ENCODE data around the gene CTNNBIP1. TPM values are rescaled to one million over a fixed set of nuclear protein-coding genes. Genes with fewer than 3 reads are reported as not detected.

CTNNBIP1 gene
- total RNA-seq = 10 to 100 TPM; 65.0 to 69.5 TPM
- 64.0 TPM for polyA plus RNA-seq (2013, experiment 1 of 2)
- 59.8 TPM for polyA plus RNA-seq (2013, experiment 2 of 2)
- long read RNA-seq, experiment 1, transcript CTNNBIP1-204 (5 exons, 1,206 nt) = major isoform, 35 of 60 reads
- long read RNA-seq, experiment 1, partial matches to known transcripts = 4 of 60 reads
- long read RNA-seq, experiment 1, other reads (novel, unspliced or antisense) = 21 of 60 reads
- long read RNA-seq, experiment 2, transcript CTNNBIP1-203 (6 exons, 3,000 nt) = minor isoform, 7 of 201 reads
- long read RNA-seq, experiment 2, transcript CTNNBIP1-204 (5 exons, 1,206 nt) = major isoform, 160 of 201 reads
- long read RNA-seq, experiment 2, partial matches to known transcripts = 3 of 201 reads
- long read RNA-seq, experiment 2, other reads (novel, unspliced or antisense) = 31 of 201 reads
- long read RNA-seq, experiment 3, partial matches to known transcripts = 2 of 18 reads
- long read RNA-seq, experiment 3, other reads (novel, unspliced or antisense) = 8 of 18 reads
- long read RNA-seq, experiment 4, partial matches to known transcripts = 22 of 28 reads
- long read RNA-seq, experiment 4, other reads (novel, unspliced or antisense) = 6 of 28 reads

- H3K4me3 ChIP-seq (ENCODE audit: low read length) = peak within 1 kb of the TSS; percentile 88
- no peaks in the 10 kb centered on the region for H3K27me3 ChIP-seq (ENCODE audit: control insufficient read depth, insufficient read depth, low read length, poor library complexity, severe bottlenecking)
- H3K9ac ChIP-seq (ENCODE audit: extremely low read depth, low read length, poor library complexity, severe bottlenecking) = peak within 1 kb of the TSS; percentile 63
- Mint-ChIP-seq H3K4me3 (peak within 1 kb of the TSS; percentile 94), H3K36me3 (ENCODE audit: low read depth) (no peaks in the 10 kb centered on the region), H3K4me1 (peaks cover 23% of the 10 kb centered on the region), H3K27ac (peak within 1 kb of the TSS; percentile 98), H3K27me3 (ENCODE audit: insufficient read depth) (no peaks in the 10 kb centered on the region), H3K9me3 (no peaks in the 10 kb centered on the region)
- no peaks in the 10 kb centered on the region for H3K36me3 ChIP-seq (ENCODE audit: control insufficient read depth, insufficient read depth, low read length)
- DNase-seq = no peak
- H3K27ac ChIP-seq (ENCODE audit: low read depth, low read length) = peak within 1 kb of the TSS; percentile 48
- WGBS, 2 experiments (ENCODE audit: insufficient coverage in 1 of 2, insufficient read length in 1 of 2) = 0% methylated on average over 1 to 55 of the region's 55 CpGs
- no peak for TF ChIP-seq CTCF (conservative IDR thresholded peaks at IDR 0.05)
- no peaks in the 10 kb centered on the region for H3K4me1 ChIP-seq (ENCODE audit: control insufficient read depth, insufficient read depth, low read length)
- H3K9me3 ChIP-seq (ENCODE audit: control insufficient read depth, low read length) = no peaks in the 10 kb centered on the region
Measured at GRCh38 chr1:9910076-9910422, at the start of gene CTNNBIP1. Gene CTNNBIP1 (minus strand): TSS chr1:9910269. CDS start chr1:9872064, 38,205 bp downstream.

- Histone ChIP-seq H3K9ac (ENCODE audit: extremely low read depth, low read length, poor library complexity, severe bottlenecking) (no peak overlapping the region), H3K4me1 (ENCODE audit: control insufficient read depth, insufficient read depth, low read length) (no peaks in the 10 kb centered on the region), H3K36me3 (ENCODE audit: control insufficient read depth, insufficient read depth, low read length) (no peaks in the 10 kb centered on the region), H3K27me3 (ENCODE audit: control insufficient read depth, insufficient read depth, low read length, poor library complexity, severe bottlenecking) (no peaks in the 10 kb centered on the region), H3K4me3 (ENCODE audit: low read length) (no peak overlapping the region), H3K9me3 (ENCODE audit: control insufficient read depth, low read length) (no peaks in the 10 kb centered on the region), H3K27ac (ENCODE audit: low read depth, low read length) (no peak overlapping the region)
- 92 to 96% methylated on average over 6 to 8 of the region's 8 CpGs for WGBS, 2 experiments (ENCODE audit: insufficient coverage in 1 of 2, insufficient read length in 1 of 2)
- no peak for TF ChIP-seq CTCF (conservative IDR thresholded peaks at IDR 0.05)
- Mint-ChIP-seq H3K36me3 (ENCODE audit: low read depth) (peaks cover 1% of the 10 kb centered on the region), H3K27ac (no peak overlapping the region), H3K27me3 (ENCODE audit: insufficient read depth) (no peaks in the 10 kb centered on the region), H3K4me3 (no peak overlapping the region), H3K4me1 (no peaks in the 10 kb centered on the region), H3K9me3 (no peaks in the 10 kb centered on the region)
- no peak for DNase-seq
Measured at GRCh38 chr1:9957726-9958125, 47.7 kb upstream of the CTNNBIP1 start.

GRCh38 chr1:9946315-9946714 lies 36.2 kb upstream of the CTNNBIP1 start:
- Mint-ChIP-seq H3K27ac (no peak overlapping the region), H3K4me1 (peaks cover 10% of the 10 kb centered on the region), H3K4me3 (no peak overlapping the region), H3K36me3 (ENCODE audit: low read depth) (peaks cover 2% of the 10 kb centered on the region), H3K27me3 (ENCODE audit: insufficient read depth) (no peaks in the 10 kb centered on the region), H3K9me3 (no peaks in the 10 kb centered on the region)
- Histone ChIP-seq H3K36me3 (ENCODE audit: control insufficient read depth, insufficient read depth, low read length) (no peaks in the 10 kb centered on the region), H3K4me1 (ENCODE audit: control insufficient read depth, insufficient read depth, low read length) (no peaks in the 10 kb centered on the region), H3K27me3 (ENCODE audit: control insufficient read depth, insufficient read depth, low read length, poor library complexity, severe bottlenecking) (no peaks in the 10 kb centered on the region), H3K4me3 (ENCODE audit: low read length) (no peak overlapping the region), H3K27ac (ENCODE audit: low read depth, low read length) (no peak overlapping the region), H3K9me3 (ENCODE audit: control insufficient read depth, low read length) (no peaks in the 10 kb centered on the region), H3K9ac (ENCODE audit: extremely low read depth, low read length, poor library complexity, severe bottlenecking) (no peak overlapping the region)
- no peak for TF ChIP-seq CTCF (conservative IDR thresholded peaks at IDR 0.05)
- no peak for DNase-seq
- 94 to 96% methylated on average over 2 of the region's 2 CpGs for WGBS, 2 experiments (ENCODE audit: insufficient coverage in 1 of 2, insufficient read length in 1 of 2)

Data from endodermal cell (in vitro differentiated cells).